GM12878 (cell line): ENCODE measurements around the gene SLC6A20. TPM values are rescaled to one million over a fixed set of nuclear protein-coding genes. Genes with fewer than 3 reads are reported as not detected.

Source experiments
- ATAC-seq: fragments of 200-7000 bp; cut with Tn5 transposase; 3 replicates; pipeline ENCODE4 v1.9.1; 2020; ENCODE audit warnings: mild to moderate bottlenecking, moderate library complexity
- BruUV-seq: library from RNA; stranded (reverse); fragments of 400-500 nt; replicated peaks from 2 replicates; lab custom pipeline; 2021; lab: Mats Ljungman, UMichigan
- CTCF ChIA-PET: fragments of 300-600 bp; sonication (Branson Sonifier 250); formaldehyde crosslinking; extraction: SDS; loops from one replicate; lab custom pipeline; 2021; ENCODE audit warnings: inconsistent platforms; lab: Yijun Ruan, JAX
- POLR2A ChIA-PET: fragments of 350-600 bp; formaldehyde crosslinking; extraction: SDS; loops from one replicate; lab custom pipeline; 2021; ENCODE audit warnings: inconsistent platforms; lab: Charles Lee
- RAD21 ChIA-PET: fragments of 300-600 bp; sonication (Branson Sonifier 250); formaldehyde crosslinking; loops from one replicate; lab custom pipeline; 2023; ENCODE audit warnings: antibody characterized with exemption; ENCODE audit not compliant: unreplicated experiment; lab: Charles Lee
- SMC1A ChIA-PET: fragments of 300-600 bp; sonication (Branson Sonifier 250); formaldehyde crosslinking; loops from one replicate; lab custom pipeline; 2023; ENCODE audit not compliant: unreplicated experiment, uncharacterized antibody; lab: Charles Lee
- DNase-seq: peaks from one replicate; pipeline ENCODE4 v3.0.0-alpha.2; 2011; ENCODE audit warnings: low read depth, low spot score
- FAIRE-seq: peaks from 3 replicates; lab custom pipeline; 2011; peaks lifted over from hg19 to GRCh38; lab: Jason Lieb, UNC
- H2AFZ ChIP-seq: 2 replicates; pipeline ENCODE4 v1.6.0; 2011; ENCODE audit warnings: low read depth, low read length, control low read depth; ENCODE audit not compliant: control insufficient read depth
- H3K27ac ChIP-seq: 2 replicates; pipeline ENCODE4 v1.5.1; 2011; ENCODE audit warnings: control low read depth; ENCODE audit not compliant: control insufficient read depth, insufficient read depth
- H3K27me3 ChIP-seq, 2 experiments: replicated peaks in 1 of 2; 2 replicates each; pipeline versions ENCODE4 v1.6.0 to v1.6.1; 2011; ENCODE audit warnings: low read length in 1 of 2; ENCODE audit not compliant: control insufficient read depth in 2 of 2, insufficient read depth in 2 of 2
- H3K36me3 ChIP-seq, 2 experiments: 2 replicates each; pipeline ENCODE4 v1.5.1; 2011; ENCODE audit warnings: low read length in 1 of 2; ENCODE audit not compliant: control insufficient read depth in 2 of 2, insufficient read depth in 2 of 2
- H3K4me1 ChIP-seq: 2 replicates; pipeline ENCODE4 v1.6.1; 2011; ENCODE audit warnings: mild to moderate bottlenecking, low read length, moderate library complexity, mixed read lengths; ENCODE audit not compliant: control insufficient read depth, insufficient read depth
- H3K4me2 ChIP-seq: 2 replicates; pipeline ENCODE4 v1.6.0; 2011; ENCODE audit warnings: control low read depth; ENCODE audit not compliant: control insufficient read depth, insufficient read depth
- H3K4me3 ChIP-seq: fragments of 200-600 bp; sonication (generic); 2 replicates; pipeline ENCODE4 v1.5.1; 2016
- H3K79me2 ChIP-seq: 2 replicates; pipeline ENCODE4 v1.6.0; 2011; ENCODE audit warnings: low read length; ENCODE audit not compliant: control insufficient read depth, insufficient read depth
- H3K9ac ChIP-seq: 2 replicates; pipeline ENCODE4 v1.8.0; 2011; ENCODE audit warnings: low read length, control low read depth, mixed read lengths; ENCODE audit not compliant: control insufficient read depth, insufficient read depth
- H3K9me3 ChIP-seq: replicated peaks from 3 replicates; pipeline ENCODE4 v1.5.1; 2011; ENCODE audit warnings: mild to moderate bottlenecking, low read length; ENCODE audit not compliant: control insufficient read depth, insufficient read depth
- H4K20me1 ChIP-seq: 2 replicates; pipeline ENCODE4 v1.6.0; 2011; ENCODE audit not compliant: control insufficient read depth, insufficient read depth
- BCLAF1 ChIP-seq: fragments of 450-650 bp; IDR thresholded peaks from 2 replicates; pipeline ENCODE4 v1.6.1; 2017; ENCODE audit warnings: antibody characterized with exemption, mild to moderate bottlenecking, moderate library complexity
- MTA2 ChIP-seq: fragments of 450-650 bp; IDR thresholded peaks from 2 replicates; pipeline ENCODE4 v1.6.1; 2016; ENCODE audit warnings: low read depth, mild to moderate bottlenecking, moderate library complexity
- NFYA ChIP-seq: IDR thresholded peaks from 2 replicates; pipeline ENCODE4 v1.6.1; 2011; ENCODE audit warnings: low read depth, mild to moderate bottlenecking, low read length, improper control_type of control experiment, borderline replicate concordance
- RELB ChIP-seq: fragments of 450-650 bp; IDR thresholded peaks from 2 replicates; pipeline ENCODE4 v1.6.1; 2017; ENCODE audit warnings: low read depth, mild to moderate bottlenecking, moderate library complexity
- WGBS: methylation state at CpG from one replicate; pipeline ENCODE4 v1.1.6; 2016; ENCODE audit warnings: low lambda C conversion rate; ENCODE audit not compliant: insufficient replicate concordance, insufficient coverage; ENCODE audit errors: missing lambda C conversion rate; 5-methylcytosine and 5-hydroxymethylcytosine counted together
- in situ Hi-C: fragments of 300-500 bp; cut with MboI; formaldehyde crosslinking; loops from 9 replicates; pipeline ENCODE4 v1.14.3; 2018; ENCODE audit warnings: mixed read lengths
- intact Hi-C: fragments of 100-400 bp; cut with micrococcal nuclease; formaldehyde crosslinking; loops from one replicate; pipeline ENCODE4 v1.14.2; 2022; ENCODE audit not compliant: unreplicated experiment
- polyA plus RNA-seq, 11 experiments: library from polyadenylated mRNA; depleted of rRNA in 4 of 11; unstranded in 6 of 11; stranded (reverse) in 5 of 11; fragments of >200 nt; fragmentation: Nextera tagmentation in 4 of 11; fragmentation: Illumina TruSeq in 1 of 11; extraction: Ambion mirVana in 4 of 11; extraction: Trizol in 1 of 11; gene quantifications; 1 replicate in 1 of 11; 2 replicates in 10 of 11; pipeline versions ENCODE4 v1.2.1 to v1.2.3, GENCODE V29; 2011 to 2016; ENCODE audit warnings: inconsistent platforms in 2 of 11, missing spikeins in 2 of 11, low read depth in 1 of 11
- total RNA-seq, 4 experiments: library from RNA; depleted of rRNA in 3 of 4; stranded (reverse); fragments of >200 nt in 3 of 4; fragmentation: Illumina TruSeq in 1 of 4; extraction: Trizol in 1 of 4; gene quantifications; 2 replicates each; pipeline versions ENCODE4 v1.2.1 to v1.2.3, GENCODE V29; 2013 to 2021

SLC6A20 gene
- total and polyA plus RNA-seq, 10 of the 15 experiments (the other 5 are each of a cell fraction or from before 2014, with no cell fraction given), result 0.31 to 4.1 (median 1.1) TPM

- BruUV-seq, result no TSS peak
- ChIA-PET POLR2A (no interaction called here), RAD21 (interaction anchor here (0.9 to 1.5 kb wide), 2 partner anchors 132 to 151 kb away, joined by 3 to 4 read pairs; no protein-coding TSS in a partner anchor), SMC1A (no interaction called here), CTCF (interaction anchor here (1.9 kb wide), 1 partner anchor 300 kb away, joined by 6 read pairs; no protein-coding TSS in a partner anchor)
- Histone ChIP-seq H3K27me3 (0 out of 4 replicates have a peak, but pooled peaks cover 0 to 2% of the 10 kb centered on the region in 2 experiments), H2AFZ (no peak overlapping the region), H3K9me3 (no peaks in the 10 kb centered on the region), H3K27ac (no peak overlapping the region), H3K79me2 (no peaks in the 10 kb centered on the region), H3K36me3 (no peaks in the 10 kb centered on the region), H3K4me3 (no peak overlapping the region), H3K4me2 (no peak overlapping the region), H3K4me1 (no peaks in the 10 kb centered on the region), H3K9ac (no peak overlapping the region), H4K20me1 (no peaks in the 10 kb centered on the region)
- no peak for TF ChIP-seq RELB
- no peak for TF ChIP-seq NFYA
- TF ChIP-seq BCLAF1, result no peak
- no peak for TF ChIP-seq MTA2
- intact Hi-C loops, result no loop called here
- in situ Hi-C loops, result no loop called here
- no peak for FAIRE-seq
- ATAC-seq, result no peak
- 32% methylated on average over 9 of the region's 11 CpGs for WGBS
- no peak for DNase-seq
Observed at GRCh38 chr3:45777746-45778386, 18.5 kb downstream of the SLC6A20 start.
